HFF-Myc (cell line): ENCODE data around the gene MON1B.
A peak's percentile ranks its signal among the peaks of the same experiment; 100 is the strongest.

Experiments
- DNase-seq: peaks from one replicate; pipeline ENCODE4 v3.0.0-alpha.2; 2011; ENCODE audit warnings: low read depth; ENCODE audit errors: extremely low read depth
- H3K4me3 ChIP-seq: replicated peaks from 2 replicates; pipeline ENCODE4 v1.5.1; 2011; ENCODE audit warnings: low read depth, mild to moderate bottlenecking, control low read depth, low read length
- CTCF ChIP-seq: IDR thresholded peaks from 2 replicates; pipeline ENCODE4 v1.5.1; 2012; ENCODE audit warnings: mild to moderate bottlenecking, low read depth, low read length, control low read depth; ENCODE audit errors: missing control alignments

Gene MON1B

GRCh38 chr16:77212741-77213541 lies 22.0 kb downstream of the MON1B start:
- no peak for DNase-seq
- no peak for TF ChIP-seq CTCF

GRCh38 chr16:77213542-77214106 lies 22.6 kb downstream of the MON1B start:
- no peak overlapping the region for H3K4me3 ChIP-seq
- peak; percentile 56 for DNase-seq
- no peak for TF ChIP-seq CTCF

More at GRCh38 chr16:77212741-77213541, 22.0 kb downstream of the MON1B start:
- peak overlapping the region; percentile 40 for H3K4me3 ChIP-seq

- no peak for TF ChIP-seq CTCF
- no peak overlapping the region for H3K4me3 ChIP-seq
- no peak for DNase-seq
These were observed 23.6 kb downstream of the MON1B start for GRCh38 chr16:77214411-77215138.

- TF ChIP-seq CTCF, result no peak
- H3K4me3 ChIP-seq, result no peak overlapping the region
- DNase-seq, result no peak
These were observed 28.4 kb downstream of the MON1B start for GRCh38 chr16:77219437-77219836.

- no peak for DNase-seq
- H3K4me3 ChIP-seq, result no peak overlapping the region
- TF ChIP-seq CTCF, result no peak
These were observed 29.4 kb downstream of the MON1B start for GRCh38 chr16:77220427-77220826.

- TF ChIP-seq CTCF, result no peak
- DNase-seq, result no peak
These were observed 30.5 kb downstream of the MON1B start for GRCh38 chr16:77221482-77221881.

More at GRCh38 chr16:77221482-77221881, 30.5 kb downstream of the MON1B start:
- no peak overlapping the region for H3K4me3 ChIP-seq
